OCI-LY1 (cell line): Measurements from ENCODE around the gene SYNPO2.

Experiments used
- CTCF ChIP-seq: fragments of 200-600 bp; sonication (generic), shearing (Covaris generic); IDR thresholded peaks from 2 replicates; pipeline ENCODE4 v1.5.1; 2017; ENCODE audit warnings: mild to moderate bottlenecking, antibody characterized with exemption, low read length, moderate library complexity, mixed read lengths
- EZH2 ChIP-seq: fragments of 200-600 bp; sonication (generic), shearing (Covaris generic); IDR thresholded peaks from 2 replicates; pipeline ENCODE4 v1.8.0; 2017; ENCODE audit warnings: borderline replicate concordance, mixed run types, mild to moderate bottlenecking, antibody characterized with exemption, low read length, moderate library complexity, mixed read lengths

DNA sequence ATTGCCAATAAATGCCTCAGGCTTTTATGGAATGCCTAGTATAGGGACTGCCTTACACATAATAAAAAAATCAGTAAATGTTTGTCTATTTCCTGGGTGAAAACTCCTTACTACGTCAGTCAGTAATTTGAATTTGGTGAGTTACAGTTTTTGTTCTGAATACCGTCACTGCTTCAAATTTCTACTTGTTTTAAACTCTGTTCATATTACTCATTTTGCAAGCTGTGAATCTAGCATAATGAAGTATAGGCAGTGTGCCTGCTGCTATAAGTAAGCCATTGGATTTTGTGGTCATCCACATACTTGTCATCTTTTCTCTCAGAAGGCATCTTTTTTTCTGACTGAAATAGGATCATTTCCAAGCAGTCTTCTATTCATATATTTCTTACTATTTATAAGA lies 43.1 kb downstream of the SYNPO2 start:
- no peak for TF ChIP-seq CTCF
- TF ChIP-seq EZH2, result no peak
